Posterior vena cava (tissue), 2 donors: ENCODE measurements around the gene DOCK8. TPM values are rescaled to one million over a fixed set of nuclear protein-coding genes. Genes with fewer than 3 reads are reported as not detected.

ENCODE experiments used
- DNase-seq: peaks from one replicate; pipeline ENCODE4 v3.0.0-alpha.2; 2020; ENCODE audit warnings: low spot score
- intact Hi-C, 2 donors: fragments of 100-400 bp; cut with DNase I; formaldehyde crosslinking; loops; one replicate each; pipeline versions ENCODE4 v1.14.1 to v1.14.2; 2022 to 2023
- total RNA-seq, 2 donors: library from RNA; stranded (reverse); fragmentation: NEBNext Ultra II Directional; extraction: Animal tissue kit (Norgen Biotek cat#: 25700); gene quantifications; one replicate each; pipeline ENCODE4 v1.2.1, GENCODE V29; 2021
- donor health status: DM: yes; HTN: yes; CAD: no.
- donor health status: DM: yes; HTN: yes; CAD: no.

The DOCK8 gene
- total RNA-seq, 2 donors from 2014 or later = 17.9 to 20.6 TPM

DNA sequence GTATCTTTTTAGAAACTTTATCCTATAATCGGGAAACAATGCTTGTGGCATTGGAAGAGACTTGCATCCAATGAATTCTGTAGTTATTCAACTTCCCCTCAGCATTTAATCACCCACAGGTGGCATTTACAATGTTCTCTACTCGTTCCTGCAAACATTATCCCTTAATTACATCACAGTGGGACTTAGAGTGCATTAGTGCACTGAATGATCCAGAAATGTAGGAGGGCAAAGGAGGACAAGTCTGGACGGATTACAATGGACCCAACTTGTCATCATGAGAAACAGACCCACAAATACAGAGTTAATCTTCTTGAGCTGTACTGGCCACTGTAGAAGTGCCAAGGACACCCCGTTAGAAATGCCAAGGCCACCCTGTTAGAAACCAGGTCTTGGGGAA is 129.1 kb downstream of the DOCK8 start:
- intact Hi-C loops = no loop called here
- no peak for DNase-seq

DNA sequence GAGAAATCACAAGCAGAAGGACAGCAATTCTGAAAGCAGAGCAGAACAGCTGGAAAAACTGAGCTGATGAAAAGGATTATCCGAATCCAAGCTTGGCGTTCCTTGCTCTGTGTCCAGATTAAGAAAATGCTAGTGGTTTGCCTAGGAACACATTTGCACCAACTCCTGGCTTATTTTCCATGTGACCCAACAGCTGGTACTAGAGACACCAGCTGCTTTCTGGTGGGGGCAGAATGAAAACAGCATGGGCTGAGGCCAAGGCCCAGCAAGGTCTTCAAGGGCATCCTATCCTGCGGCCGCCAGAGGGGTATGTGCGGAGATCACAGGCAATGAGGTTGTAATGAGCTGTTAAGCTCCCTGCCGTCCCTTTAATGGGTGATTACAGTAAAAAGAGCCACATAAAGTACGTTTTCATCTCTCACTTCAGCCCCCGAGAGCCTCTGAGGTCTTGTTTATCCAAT is 131.5 kb downstream of the DOCK8 start:
- no peak for DNase-seq
- intact Hi-C loops = no loop called here

DNA sequence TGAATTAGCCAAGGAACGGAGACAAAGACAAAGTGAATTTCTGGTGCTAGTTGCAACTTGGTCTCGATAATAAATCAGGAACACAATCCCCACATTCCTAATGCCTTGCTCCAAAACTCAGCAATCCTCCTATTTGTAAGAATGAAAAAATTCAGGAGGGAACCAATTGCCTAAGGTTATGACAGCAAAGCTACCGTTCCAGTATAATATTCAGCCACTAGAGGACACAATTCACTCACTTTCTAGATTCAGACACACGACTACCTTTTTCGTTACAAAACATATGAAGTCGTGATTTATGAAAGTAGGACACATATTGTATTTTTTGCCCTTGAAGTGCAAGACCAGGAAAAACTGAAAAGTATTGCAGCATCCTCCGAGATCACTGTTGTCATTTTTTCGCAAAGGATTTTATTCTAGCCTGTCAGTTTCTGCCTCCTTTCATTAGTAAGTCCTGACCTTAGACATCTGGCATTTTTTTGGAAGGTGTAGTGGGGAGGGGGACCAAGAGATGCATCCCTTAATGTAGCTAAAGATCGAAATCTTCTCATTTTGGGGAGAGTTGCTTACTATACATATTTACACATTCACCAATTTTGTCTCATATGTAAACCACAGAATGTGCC is 133.1 kb downstream of the DOCK8 start:
- DNase-seq = no peak
- intact Hi-C loops = no loop called here

DNA sequence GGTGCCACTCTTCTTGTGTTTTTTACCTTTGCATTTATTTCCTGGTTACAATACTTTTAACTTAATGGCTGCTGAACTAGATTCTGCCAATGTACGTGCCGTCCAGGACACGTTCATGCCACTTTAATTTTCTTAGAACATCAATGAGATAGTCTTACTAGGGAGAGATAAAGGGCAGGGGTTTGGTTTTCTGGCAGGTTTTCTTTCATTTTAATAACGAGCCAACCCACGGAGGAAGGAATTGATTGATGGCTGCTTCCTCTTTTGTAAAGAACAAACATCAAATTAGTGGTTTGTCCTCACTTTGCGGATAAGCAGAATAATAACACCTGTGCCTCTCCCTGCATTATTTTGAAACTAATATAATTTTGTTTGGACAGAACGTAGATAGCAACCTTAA is 135.7 kb downstream of the DOCK8 start:
- intact Hi-C loops = no loop called here
- DNase-seq = no peak

DNA sequence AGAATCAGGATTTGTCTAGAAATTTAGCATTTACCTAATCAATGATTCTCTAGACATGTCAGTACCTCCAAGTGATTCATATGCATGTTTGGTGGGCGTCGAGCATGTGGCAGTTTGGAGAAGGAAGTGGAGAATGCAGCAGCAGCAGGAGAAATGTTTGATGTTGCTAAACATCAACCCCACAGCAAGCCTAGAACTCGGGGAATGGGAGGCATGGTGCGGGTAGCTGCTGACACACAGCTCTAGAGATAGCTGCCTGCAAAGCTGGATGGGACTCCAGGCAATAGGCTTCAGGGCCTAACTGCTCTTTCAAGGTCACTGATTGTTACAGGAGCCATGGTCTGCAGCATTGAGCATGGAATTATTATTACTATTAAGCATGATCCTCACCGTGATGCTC is 137.3 kb downstream of the DOCK8 start:
- DNase-seq = no peak
- intact Hi-C loops = no loop called here

DNA sequence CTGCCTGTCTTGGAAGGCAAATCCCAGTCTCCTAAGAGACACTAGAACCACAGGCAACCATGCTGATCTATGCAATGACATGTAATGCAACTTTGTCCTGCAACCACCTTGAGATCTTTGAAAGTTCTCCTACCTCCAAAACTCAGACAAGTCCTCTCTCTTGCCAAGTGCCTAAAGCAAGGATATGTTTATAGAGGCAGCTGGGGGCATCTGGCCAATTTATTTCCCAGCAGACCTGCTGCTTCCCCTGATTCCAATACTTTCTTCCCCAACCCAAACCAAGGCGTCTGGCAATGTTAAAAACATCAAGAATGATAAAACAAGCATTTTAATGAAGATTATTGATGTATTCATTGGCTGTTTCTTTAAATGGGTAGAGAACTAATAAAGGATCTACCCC is 138.4 kb downstream of the DOCK8 start:
- no peak for DNase-seq
- intact Hi-C loops = no loop called here

DNA sequence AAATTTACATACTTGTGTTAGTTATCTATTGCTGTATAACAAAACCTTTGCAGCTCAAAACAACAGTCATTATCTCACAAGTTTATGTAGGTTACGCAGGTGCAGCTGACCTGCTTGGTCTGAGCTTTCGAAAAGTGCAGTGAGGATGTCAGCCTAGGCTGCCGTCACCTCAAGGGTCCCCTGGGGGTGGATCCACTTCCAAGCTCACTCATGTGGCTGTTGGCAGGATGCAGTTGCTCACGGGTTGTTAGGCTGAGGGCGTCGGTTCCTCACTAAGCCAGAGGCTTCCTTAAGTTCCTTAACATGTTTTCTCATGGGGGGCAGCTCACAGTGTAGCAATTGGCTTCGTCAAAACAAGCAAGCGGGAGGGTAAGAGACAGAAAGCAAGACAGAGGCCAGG is 139.8 kb downstream of the DOCK8 start:
- intact Hi-C loops = no loop called here

DNA sequence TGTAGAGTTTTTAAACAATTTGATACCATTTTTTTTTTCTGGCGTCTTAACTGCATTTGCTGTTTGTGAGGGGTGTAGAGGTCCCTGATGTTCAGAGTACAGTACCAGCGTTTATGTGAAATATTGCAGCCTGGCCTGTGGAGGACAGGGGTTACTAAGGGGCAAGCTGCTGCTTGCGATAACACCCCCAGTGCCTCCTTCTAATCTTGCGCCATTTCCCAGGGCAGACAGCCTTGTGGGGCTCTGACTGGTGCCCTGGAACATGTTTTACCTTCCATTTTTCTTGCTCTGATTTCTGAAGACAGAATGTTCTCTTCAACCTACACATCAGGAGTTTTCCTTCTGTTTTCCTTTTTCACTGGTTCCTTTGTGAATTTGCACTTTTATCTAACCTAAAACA is 142.9 kb downstream of the DOCK8 start:
- no peak for DNase-seq
- intact Hi-C loops = no loop called here

More for the DNA sequence above, 139.8 kb downstream of the DOCK8 start:
- DNase-seq = no peak

DNA sequence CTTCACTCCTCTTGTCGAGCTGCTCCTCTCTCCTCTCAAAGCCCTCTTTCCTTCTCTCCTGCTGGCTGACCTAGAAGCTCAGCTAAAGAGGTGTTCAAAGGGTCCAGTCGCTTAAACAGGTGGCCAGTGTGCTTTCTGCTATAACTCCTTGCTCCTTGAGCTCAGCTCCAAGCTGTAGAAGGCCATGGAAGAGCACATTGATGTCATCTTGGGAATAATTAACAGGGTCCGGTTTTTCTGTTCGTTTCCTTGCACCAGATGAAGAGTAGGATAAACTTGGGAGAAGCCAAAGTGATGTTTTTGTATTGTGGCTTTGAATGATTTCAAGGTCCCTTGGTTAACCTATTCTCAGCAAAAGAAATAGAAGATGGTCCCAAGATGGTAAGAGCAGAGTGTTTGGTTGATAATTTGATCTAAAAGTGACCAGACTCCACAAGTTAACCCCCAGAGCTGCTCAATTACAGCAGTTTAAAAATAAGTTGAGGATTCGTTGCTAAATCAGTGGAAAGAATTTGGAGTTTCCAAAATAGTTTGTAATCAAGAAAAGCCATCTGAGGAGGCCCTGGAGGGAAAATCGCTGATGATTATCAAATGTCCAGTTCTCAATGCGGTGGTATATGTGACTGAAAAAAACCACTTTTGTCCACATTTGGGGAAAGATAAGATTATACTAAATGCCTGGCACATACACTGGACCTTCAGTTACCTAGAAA is 148.1 kb downstream of the DOCK8 start:
- DNase-seq = no peak
- intact Hi-C loops = no loop called here

DNA sequence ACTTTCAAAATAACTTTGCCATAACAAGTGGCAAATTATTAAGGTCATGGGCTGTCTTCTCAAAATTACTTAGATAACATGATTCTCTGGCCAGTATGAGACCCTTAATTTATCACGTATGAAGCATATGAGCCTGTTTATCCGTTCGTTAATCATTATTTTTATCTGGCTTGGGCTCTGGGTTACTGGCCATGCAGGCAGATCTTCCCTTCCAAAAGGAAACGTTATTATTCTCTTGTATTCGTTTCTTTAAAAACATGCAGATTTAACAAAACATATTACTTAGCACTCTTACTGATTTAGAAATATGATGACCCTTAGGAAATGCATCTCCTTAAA is 148.6 kb downstream of the DOCK8 start:
- DNase-seq = no peak
- intact Hi-C loops = no loop called here

DNA sequence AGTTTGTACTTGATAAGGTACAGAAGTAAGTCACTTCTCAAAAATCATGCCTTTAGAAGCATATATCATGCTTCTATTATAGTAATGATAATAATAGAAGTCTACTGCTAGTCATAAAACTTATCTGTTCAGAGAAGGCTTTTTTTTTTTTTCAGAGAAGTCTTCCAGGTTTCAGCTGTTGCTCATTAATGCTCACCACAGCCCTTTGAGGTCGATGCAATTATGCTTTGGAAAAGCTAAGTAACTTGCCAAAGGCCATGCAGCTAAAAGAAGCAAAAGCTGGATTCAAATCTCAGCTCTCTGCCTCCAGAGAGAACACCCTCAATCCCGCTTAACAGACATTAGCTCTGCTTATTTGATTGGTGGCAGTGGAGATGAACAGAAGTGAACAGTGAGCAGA is 150.8 kb downstream of the DOCK8 start:
- intact Hi-C loops = no loop called here
- no peak for DNase-seq

DNA sequence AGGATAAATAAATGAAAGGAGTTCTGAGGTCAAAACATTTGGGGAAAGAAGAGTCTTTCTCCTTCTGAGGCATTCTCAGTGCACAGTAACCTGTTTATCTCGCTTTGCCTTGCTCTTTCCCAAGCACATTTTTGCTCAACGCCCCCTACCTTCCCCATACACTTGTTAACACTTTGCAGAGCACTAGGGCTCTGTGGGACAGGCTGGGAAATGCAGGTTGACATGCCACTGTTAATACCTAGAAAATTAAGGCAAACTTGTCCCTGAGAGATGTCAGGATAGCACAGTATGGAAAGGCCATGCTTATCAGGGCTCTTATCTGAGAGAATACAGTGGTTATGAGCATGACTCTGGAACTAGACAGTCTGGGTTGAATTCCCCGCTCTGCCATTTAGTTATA is 152.0 kb downstream of the DOCK8 start:
- DNase-seq = no peak
- intact Hi-C loops = no loop called here

DNA sequence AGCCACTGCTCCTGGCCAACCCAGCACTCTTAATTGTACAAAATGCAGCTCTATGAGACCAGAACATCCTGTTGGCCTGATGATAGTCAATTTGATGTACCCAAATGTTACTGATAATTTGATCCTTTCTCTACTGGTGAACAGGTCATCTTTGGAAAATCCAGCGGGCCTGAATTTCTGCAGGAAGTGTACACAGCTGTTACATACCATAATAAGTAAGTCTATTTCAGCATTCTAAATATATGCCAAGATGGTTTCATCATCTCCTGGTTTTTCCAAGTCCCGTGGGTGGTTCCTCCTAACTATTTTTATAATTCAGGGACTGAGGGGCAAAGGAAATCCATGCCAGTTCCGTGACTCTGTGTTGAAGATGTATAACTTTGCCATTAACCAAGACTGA is 155.4 kb downstream of the DOCK8 start:
- intact Hi-C loops = no loop called here

DNA sequence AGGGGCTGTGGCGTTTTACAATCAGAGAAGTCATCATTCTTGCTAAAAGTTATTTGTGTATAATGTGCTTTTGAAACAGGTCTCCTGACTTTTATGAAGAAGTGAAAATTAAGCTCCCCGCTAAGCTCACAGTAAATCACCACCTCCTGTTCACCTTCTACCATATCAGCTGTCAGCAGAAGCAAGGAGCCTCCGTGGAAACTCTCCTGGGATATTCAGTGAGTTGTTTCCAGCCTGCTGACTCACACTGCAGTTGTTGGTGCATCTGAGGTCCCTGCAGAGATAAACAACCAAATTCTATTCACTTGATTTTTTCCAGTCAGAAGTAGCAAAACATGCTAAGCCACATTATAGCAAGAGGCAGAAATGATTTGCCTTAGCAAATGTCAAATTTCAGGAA is 156.7 kb downstream of the DOCK8 start:
- DNase-seq = no peak
- intact Hi-C loops = no loop called here

More for the DNA sequence above, 155.4 kb downstream of the DOCK8 start:
- DNase-seq = no peak

DNA sequence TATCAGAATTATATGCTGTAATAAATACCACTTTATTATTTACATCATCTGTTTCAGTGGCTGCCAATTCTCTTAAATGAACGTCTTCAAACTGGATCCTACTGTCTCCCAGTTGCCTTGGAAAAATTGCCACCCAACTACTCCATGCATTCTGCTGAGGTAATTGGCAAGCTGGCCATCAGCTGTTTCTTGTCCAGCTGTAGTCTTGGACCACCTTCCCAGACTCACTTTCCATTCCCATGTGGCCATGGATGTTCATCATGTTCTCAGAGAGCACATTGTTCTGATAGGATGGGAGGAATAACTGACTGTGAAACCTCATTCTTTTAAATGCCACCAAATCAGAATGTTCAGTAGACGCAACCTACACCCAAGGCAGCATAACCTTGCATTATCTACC is 157.5 kb downstream of the DOCK8 start:
- no peak for DNase-seq
- intact Hi-C loops = no loop called here

DNA sequence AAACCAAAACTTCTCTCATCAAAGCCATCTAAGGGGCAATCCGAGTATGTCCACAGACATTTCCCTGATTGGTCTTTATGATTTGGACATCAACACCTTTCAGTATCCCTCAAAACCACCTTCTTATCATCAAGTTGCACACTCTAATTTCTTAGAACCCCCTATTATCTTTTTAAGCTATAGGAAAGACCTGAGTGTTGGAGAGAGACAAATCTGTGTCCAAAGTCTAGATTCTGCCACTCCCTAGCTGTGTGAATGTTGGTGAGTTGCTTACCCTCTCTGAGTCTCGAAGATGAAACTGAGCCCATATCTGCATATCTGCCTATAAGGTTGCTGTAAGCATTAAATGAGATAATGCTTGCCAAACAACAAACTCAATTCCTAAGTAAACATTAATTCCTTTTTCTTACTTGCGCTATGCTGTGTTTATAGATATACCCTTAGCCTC is 159.1 kb downstream of the DOCK8 start:
- DNase-seq = no peak
- intact Hi-C loops = no loop called here

DNA sequence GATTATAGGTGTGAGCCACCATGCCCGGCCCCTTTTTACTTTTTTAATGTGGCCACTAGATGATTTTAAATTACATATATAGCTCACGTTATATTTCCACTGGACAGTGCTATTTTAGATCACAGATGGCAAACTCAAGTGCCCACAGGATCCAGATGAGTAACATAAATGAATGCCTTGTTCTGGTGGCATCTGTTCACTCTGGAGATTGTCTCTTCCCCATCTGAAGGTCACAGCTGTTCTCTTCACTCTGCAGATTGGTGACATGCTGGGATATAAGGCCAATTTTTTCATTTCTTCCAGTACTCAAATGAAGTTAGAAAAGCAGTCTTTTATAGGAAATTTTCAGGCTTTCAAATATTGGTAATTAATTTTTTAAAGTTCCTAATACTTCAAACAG is 160.1 kb downstream of the DOCK8 start:
- intact Hi-C loops = no loop called here
- no peak for DNase-seq

DNA sequence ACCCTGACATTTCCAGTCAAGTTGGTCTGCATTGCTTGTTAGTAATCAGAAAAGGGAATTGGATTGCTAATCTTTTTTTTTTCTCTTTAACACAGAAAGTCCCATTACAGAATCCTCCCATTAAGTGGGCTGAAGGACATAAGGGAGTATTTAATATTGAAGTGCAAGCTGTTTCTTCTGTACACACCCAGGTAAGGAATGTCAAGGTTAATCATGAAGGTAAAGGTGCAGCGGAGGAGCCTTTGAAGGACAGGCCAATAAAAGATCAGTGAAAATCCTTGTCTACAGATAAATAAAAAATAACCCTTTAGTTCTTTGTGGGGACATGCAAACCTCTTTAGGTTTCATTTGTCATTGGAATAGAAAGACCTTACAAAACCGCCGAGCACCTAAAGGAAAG is 161.4 kb downstream of the DOCK8 start:
- intact Hi-C loops = no loop called here
- DNase-seq = no peak

DNA sequence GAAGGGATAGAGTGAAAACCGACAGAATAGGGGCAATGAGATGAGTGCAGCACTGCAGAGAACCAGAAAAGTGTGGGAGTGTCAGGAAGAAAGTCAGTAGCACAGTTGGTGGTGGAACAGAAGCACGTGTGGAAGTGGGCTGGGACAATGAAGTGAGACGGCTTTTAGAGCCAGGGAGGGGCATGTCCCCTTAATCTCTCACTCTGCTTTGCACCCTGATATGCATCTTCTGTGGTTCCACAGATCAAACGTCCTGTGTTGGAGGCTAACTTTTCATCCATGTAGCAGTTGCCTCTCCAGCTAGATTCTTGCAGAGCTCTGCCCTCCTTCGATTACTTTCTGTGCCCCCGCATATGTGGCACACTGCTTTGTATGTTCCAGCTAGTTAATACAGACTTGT is 163.6 kb downstream of the DOCK8 start:
- intact Hi-C loops = no loop called here
- DNase-seq = no peak

DNA sequence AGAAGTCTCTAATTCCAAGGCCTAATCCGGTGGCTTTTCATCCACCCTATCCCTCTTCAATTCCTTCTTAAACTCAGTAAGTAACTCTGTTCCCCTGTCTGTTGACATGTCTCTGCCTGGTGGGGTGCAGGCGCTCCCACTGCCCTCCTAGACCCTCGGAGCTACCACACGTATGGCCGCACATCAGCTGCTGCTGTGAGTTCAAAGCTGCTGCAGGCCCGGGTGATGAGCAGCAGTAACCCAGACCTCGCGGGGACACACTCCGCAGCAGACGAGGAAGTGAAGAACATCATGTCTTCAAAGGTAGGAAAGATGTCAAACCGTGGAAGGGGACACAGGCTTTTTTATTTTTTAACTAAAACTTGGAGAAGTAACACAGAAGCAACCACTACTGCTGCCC is 167.7 kb downstream of the DOCK8 start:
- DNase-seq = no peak
- intact Hi-C loops = loop anchor here in 1 of 2 donors (10.0 kb wide), 1 partner anchor 382 kb away; no protein-coding TSS in a partner anchor

DNA sequence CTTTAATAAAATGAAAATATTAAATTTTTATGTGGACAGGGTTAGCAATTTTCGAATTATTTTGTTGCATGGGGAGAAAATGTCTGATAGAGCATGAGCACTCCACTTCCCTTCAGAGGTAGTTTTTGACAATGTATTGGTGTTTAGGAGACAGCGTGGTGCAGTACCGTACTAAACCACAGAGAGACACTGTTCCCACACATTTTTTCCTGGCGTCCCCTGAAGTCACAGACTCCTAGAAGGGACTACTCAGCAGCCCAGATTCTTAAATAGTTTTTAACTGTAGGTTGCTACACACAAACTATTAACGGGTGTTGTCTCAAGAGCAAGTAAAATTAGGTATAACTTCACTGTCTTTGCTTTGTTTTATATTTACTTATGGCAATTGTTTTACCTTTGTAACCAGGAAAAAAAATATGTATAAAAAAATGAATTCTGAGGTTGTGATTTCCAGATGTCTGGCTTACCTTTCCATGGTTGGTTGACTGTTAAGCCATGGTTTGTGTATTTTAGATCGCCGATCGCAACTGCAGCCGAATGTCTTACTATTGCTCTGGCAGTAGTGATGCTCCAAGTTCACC is 171.2 kb downstream of the DOCK8 start:
- DNase-seq = no peak
- intact Hi-C loops = loop anchor here in 1 of 2 donors (10.0 kb wide), 1 partner anchor 379 kb away; no protein-coding TSS in a partner anchor
